Activated CD8-positive, alpha-beta memory T cell treated with anti-CD3 and anti-CD28 coated beads, Interleukin-2, amount 50 U/mL, for 24 hours (primary cell): Measurements from ENCODE around the gene MRGPRX3.
"Not testable (repeated sequence)": the region's sequence is repeated elsewhere in the genome, so short reads cannot be mapped to it uniquely, and the experiment has no call there.

Experiments
- DNase-seq: peaks from one replicate; pipeline ENCODE4 v3.0.0-alpha.2; 2020; ENCODE audit errors: extremely low read depth

Gene MRGPRX3

DNA sequence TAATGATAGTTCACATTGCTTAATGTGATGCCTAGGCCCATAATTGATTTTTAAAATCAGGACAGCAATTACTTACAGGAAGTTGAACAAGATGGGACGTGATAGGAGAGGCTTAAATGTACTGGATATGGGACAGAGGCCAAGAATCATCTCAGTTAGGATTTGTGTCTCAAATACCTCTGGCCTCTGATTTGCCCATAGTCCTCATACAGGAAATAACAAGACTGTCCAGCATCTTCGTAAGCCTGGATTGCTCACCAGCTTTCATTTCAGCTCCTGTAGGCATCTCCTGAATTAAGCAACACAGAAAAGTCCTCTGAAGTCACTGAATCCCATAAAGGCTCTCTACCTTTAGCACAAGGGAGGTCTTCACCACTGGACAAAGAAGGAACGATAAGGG lies at the start of gene MRGPRX3:
MRGPRX3 (plus strand) TSS at position 231 of the 400 bp plus-strand sequence. CDS start 4,632 bp downstream, outside the sequence.
- no peak for DNase-seq

DNA sequence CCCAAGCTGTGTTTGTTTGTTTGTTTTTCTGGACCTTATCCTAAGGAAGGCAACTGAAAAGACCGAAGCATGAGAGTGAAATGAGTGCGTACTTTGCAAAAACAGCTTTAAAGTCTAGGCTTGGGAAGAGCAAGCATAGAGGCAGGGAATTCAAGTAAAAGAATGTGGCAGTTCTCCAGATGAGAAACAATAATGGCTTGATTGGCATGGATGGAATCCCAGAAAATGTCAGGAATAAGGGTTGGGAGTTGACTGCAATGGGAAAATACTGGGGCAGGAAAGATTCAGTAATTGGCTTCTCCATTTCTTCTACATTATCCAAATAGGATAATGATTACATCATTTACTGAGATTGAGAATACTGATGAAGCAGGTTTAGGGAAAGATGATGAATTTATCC lies 44.0 kb upstream of the MRGPRX3 start:
- no peak for DNase-seq

DNA sequence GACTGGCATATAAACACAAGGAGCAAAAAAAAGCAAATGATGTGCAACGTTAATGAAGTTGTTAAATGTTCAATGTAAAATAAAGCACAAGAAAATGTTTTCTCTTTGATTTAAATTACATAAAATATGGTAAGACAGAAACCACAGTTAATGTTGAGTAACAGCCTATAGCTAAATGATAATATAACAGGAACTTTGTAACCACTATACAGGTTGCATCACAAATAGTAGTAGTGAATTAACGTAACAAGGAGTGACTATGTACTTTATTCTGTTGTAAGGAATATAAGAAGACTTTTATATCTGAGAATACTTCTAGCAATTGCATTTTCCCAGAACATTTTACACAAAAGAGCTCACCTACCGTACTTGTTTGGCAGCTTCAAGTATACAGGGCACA lies 43.4 kb upstream of the MRGPRX3 start:
- no peak for DNase-seq

DNA sequence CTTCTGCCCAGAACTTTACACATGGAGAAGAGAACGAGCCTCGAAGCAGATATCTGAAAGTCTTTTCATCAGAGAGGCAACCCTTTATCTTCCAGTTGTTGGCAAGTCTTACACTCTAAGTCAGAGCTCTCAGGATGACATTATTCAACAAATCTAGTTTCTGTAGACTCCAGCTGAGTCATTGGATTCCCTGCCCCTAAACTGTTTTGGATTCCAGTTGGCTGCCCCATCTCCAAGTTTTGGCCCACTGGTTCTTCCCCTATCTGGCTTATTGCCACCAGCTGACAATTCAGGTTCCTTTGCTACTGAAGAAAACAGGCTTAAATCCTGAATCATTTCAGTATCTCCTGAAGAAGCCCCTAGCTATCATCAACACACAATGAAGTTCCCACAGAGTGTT lies 40.6 kb upstream of the MRGPRX3 start:
- no peak for DNase-seq

DNA sequence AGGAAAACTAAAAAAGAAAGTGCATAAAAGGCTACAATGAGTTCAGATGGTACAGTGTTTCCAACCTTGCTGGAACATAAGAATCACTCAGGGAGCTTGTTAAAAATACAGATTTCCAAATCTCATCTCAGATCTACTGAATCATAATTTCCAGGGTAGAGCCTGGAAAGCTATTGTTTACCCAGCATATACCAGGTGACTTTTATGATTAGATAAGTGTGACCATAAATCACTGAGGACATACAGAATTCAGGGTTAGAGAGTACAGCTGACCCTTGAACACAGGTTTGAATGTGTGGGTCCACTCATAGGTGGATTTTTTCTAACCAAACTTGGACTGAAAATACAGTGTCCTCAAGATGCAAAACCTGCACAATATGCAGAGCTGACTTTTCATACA lies 38.4 kb upstream of the MRGPRX3 start:
- DNase-seq, result no peak

DNA sequence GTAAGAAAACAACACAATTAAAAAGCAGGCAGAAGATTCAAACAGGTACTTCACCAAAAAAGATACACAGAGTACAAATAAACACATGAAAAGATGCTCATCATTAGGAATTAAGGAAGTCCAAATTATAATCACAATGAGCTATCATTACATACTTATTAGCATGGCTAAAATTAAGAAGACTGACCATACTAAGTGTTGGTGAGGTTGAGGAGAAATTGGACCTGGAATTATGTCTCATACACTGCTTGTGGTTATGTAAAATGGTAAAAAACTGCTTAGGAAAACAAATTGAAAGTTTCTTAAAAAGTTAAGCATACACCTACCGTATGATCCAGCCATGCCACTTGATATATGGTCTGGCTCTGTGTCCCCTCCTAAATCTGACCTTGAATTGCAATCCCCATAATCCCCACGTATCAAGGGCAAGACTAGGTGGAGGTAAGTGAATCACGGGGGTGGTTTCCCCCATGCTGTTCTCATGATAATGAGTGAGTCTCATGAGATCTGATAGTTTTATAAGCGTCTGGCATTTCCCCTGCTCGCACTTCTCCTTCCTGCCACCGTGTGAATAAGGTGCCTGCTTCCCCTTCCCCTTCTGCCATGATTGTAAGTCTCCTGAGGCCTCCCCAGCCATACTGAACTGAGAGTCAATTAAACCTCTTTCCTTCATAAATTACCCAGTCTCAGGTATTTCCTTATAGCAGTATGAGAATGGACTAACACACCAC lies 31.3 kb upstream of the MRGPRX3 start:
- no peak for DNase-seq

DNA sequence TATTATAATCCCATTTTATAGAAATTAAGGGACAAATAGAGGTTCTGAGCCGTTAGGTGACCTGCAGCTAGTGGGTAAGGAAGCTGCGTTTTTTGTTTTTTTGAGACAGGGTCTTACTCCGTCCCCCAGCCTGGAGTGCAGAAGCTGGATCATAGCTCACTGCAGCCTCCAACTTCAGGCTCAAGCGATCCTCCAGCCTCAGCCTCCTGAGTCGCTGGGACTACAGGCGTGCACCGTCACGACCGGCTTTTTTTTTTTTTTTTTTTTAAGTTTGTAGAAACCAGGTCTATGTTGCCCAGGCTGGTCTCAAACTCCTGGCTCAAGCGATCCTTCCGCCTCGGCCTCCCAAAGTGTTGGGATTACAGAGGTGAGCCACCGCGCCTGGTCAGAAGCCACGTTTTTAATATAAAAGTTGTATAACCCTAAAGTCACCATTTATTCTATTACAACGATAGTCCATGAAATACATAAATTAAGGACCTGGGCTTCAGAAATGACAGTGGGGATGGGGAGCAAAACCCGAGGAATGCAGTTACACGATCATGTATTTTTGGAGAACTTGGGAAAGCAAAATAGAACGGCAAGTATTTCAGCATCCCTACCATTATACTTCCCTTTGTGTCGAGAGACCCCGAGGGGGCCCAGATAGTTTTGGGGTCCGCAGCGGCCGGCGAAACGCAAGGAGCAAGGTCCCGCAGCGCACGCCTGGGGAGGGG lies 27.1 kb upstream of the MRGPRX3 start:
- DNase-seq, result no peak

DNA sequence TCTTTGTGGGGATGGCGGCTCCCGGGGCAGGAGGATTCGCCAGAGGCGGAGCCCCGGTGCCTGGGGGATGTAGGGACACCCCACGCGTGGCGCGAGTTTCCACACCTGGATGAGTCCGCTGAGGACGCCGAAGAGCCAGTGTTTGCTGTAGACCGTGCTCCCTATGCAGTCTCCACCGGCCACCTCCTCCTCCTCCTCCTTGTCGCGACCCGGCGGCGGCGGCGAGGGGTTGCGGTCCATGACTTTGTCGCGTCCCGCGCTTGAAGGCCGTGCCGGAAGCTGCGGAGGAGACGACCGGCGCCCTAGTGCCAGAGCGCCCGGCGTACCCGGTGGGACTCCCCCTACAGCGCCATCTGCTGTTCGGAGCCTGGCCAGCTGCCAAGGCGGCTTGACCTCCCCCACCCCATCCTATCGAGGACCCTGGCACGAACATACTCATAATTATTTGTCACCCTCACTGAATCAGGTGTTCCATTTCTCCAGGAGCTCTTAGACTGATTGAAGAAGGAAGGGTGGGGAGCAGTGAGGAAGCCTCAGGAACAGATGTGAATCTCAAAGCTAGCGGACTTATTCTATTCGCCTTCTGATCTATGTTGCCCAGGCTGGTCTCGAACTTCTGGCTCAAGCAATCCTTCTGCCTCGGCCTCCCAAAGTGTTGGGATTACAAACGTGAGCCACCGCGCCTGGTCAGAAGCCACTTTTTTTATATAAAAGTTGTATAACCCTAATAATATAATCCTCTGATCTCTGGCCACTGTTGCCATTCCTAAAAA lies 26.4 kb upstream of the MRGPRX3 start, which contains the start of gene SAAL1:
SAAL1 (minus strand) TSS at position 281 of the 773 bp plus-strand sequence; CDS start at position 240, 41 bp downstream.
- DNase-seq, result peak; percentile 76

DNA sequence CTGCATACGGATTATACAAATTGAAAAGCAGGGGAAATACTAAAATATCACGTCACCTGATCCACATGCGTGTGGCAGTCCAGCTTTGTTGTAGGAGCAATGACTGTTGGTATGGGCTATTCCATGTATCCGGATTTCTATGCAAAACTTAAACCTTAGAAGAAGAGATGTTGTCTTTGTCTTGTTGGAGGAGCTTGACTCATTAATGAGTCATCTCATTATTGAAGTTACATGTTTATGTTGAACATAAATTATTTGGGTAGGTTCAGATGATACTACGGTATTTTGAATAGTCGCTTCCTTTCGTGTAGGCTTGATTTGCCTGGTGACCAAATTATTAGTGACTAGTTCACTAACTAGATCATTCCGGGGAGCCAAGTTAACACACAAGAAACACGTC lies 25.7 kb upstream of the MRGPRX3 start:
- DNase-seq, result no peak

DNA sequence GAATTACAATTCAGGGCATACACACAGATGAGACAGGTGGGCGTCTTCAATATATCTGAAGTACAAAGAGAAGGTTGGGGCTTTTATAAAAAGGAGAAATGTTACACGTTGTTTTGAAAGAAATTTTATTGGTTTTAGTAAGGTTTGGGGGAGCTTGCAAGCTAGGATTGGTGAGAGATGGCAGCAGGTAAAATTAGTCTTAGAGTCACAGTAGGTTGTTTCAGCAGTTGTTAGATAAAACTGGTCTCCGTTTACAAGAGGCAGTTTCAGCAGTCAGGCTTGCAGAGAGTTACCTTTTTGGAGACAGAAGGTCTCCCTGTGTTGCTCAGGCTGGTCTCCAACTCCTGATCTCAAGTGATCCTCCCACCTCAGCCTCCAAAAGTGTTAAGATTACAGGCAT lies 24.1 kb upstream of the MRGPRX3 start:
- no peak for DNase-seq

DNA sequence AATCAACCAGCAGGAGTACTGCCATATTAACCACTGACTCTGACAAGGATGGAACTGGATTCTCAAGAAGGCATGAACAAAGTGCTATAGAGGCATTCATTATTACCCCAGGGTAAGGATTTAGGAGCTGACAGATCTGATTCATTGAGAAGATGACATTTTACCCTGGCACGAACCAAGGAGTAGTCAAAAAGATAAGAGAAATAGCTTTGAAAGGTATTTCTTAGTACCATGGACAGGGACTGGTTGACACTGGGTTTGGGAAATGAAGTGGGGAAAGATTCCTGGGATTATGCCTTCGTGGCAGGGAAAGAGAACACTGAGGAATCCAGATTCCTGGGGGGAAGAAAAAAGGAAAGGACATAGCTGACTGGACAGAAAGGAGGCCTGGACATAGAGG lies 21.4 kb upstream of the MRGPRX3 start:
- DNase-seq, result no peak

DNA sequence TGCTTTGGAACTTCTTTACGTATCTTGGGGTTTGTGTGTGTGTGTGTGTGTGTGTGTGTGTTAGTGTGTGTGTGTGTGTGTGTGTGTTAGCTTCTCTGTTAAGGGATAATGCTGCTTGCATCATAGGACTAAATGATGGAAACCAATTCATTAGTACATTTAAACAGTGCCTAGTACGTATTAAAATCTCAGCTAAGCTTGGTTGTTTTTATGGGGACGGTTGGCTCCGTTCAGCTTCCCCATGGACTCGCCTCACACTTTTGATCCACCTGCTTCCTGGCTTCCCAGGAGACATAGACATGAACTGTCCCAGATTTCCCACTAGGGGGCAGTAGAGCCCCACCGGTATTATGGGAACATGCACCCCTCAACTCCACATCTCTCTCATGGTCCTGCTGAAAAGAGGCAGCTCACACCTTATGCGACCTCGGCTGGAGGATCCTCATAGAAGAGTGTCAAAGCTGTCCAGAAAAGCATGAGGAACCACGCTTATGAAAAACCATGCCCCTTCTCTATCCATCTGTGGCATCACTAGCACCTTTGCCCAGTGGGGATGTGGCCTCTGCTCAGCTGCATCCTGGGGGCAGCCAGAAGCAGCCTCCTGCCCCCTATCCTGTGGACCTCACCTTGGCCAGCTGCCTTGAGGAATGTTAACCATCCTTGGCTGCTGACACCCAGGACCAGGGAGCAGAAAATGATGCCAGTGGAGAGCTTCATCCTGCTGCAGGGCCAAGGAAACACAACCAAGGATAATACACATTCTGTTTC lies 16.8 kb upstream of the MRGPRX3 start:
- peak; percentile 29 for DNase-seq

DNA sequence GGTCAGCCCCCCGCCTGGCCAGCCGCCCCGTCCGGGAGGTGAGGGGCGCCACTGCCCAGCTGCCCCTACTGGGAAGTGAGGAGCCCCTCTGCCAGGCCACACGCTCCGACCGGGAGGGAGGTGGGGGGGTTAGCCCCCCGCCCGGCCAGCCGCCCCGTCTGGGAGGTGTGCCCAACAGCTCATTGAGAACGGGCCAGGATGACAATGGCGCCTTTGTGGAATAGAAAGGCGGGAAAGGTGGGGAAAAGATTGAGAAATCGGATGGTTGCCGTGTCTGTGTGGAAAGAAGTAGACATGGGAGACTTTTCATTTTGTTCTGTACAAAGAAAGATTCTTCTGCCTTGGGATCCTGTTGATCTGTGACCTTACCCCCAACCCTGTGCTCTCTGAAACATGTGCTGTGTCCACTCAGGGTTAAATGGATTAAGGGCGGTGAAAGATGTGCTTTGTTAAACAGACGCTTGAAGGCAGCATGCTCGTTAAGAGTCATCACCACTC lies 11.0 kb upstream of the MRGPRX3 start:
- DNase-seq, result not testable (repeated sequence)

DNA sequence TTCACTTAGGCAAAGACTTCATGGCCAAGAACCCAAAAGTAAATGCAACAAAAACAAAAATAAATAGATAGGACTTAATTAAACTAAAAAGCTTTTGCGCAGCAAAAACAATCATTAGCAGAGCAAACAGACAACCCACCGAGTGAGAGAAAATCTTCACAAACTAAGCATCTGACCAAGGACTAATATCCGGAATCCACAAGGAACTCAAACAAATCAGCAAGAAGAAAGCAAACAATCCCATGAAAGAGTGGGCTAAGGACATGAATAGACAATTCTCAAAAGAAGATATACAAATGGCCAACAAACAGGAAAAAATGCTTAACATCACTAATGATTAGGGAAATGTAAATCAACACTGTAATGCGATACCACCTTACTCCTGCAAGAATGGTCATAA lies 1.3 kb upstream of the MRGPRX3 start:
- not testable (repeated sequence) for DNase-seq

DNA sequence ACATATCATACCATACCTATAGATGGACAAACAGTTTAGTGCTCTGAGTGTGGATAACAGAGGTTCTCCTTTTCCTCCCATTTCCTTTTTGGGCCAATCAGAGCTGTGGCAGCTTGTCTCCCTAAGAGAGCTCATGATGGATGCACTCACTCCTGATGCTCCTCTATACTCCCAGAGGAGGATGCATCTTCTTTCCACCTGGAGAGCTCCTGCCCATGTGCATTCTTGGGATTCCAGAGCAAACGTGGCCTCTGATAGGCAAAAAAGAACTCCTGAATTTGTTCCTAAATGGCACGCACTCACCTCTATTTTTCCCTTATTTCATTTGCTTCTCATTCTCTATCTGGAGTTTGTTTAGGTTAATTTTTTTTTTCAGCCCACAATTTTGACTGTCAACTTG lies 2.9 kb downstream of the MRGPRX3 start:
- no peak for DNase-seq

DNA sequence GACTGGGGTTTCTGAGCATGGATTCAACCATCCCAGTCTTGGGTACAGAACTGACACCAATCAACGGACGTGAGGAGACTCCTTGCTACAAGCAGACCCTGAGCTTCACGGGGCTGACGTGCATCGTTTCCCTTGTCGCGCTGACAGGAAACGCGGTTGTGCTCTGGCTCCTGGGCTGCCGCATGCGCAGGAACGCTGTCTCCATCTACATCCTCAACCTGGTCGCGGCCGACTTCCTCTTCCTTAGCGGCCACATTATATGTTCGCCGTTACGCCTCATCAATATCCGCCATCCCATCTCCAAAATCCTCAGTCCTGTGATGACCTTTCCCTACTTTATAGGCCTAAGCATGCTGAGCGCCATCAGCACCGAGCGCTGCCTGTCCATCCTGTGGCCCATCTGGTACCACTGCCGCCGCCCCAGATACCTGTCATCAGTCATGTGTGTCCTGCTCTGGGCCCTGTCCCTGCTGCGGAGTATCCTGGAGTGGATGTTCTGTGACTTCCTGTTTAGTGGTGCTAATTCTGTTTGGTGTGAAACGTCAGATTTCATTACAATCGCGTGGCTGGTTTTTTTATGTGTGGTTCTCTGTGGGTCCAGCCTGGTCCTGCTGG lies 4.9 kb downstream of the MRGPRX3 start:
- no peak for DNase-seq

DNA sequence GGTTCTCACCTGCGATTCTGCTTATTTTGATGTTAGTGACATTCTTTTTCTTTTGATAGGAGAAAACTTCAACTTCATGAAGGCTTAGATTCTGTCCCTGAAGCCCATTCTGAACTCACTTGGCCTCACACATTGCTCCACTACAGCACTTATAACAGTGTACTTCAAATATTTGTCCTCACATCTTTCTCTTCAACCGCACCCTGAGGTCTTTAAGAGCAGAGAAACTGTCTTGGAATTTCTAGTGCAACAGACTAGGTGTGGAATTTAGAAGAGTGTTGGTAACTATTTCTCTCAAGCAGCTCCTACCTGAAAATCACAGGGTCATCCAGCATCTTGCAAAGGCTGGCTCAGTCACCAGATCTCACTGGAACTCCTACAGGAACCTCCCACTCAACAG lies 7.8 kb downstream of the MRGPRX3 start:
- DNase-seq, result no peak

DNA sequence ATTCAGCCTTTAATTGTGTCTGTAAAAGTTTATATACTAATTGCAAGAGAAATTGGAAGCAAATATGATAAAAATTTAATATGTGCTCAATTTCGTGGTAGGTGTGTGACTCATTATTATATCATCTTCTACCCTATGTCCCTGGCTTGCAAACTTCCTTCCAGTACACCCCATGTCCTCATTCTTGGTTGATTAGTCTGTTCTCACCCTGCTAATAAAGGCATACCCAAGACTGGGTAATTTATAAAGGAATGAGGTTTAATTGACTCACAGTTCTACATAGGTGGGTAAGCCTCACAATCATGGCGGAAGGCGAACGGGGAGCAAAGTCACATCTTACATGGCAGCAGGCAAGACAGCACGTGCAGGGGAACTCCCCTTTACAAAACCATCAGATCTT lies 11.9 kb downstream of the MRGPRX3 start:
- no peak for DNase-seq

DNA sequence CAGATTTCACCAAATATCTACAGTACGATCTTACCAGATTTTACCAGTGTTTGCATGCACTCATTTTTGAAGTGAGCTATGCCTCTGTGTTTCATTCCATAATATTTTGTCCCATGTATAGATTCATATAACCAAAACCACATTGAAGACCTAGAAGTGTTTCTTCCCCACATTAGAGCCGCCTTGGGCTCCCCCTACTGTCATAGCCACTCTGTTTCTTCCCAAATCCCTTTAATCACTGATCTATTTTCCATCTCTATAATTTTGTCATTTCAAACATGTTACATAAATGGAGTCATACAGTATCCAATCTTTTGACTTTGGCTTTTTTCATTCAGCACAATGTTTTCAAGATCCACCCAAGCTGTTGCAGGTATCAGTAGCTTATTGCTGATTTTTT lies 12.7 kb downstream of the MRGPRX3 start:
- DNase-seq, result no peak

DNA sequence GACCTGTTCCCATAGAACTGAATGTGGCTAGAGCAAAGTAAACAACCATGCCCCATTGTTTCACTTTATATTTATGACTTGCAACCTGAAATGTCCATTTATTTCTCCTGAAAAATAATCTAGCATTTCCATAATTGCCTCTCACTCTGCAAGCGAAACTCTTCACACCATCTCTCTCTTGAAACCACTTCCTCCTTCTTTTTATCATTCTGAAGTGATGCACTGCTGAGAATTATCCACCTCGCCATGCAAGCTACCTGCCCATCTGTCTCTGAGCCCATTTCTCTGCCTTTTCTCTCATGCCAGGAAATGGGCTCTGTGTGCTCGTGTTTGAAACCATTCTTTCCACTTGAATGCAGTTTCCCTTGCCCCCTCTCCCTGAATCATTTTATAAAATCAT lies 13.5 kb downstream of the MRGPRX3 start:
- no peak for DNase-seq

DNA sequence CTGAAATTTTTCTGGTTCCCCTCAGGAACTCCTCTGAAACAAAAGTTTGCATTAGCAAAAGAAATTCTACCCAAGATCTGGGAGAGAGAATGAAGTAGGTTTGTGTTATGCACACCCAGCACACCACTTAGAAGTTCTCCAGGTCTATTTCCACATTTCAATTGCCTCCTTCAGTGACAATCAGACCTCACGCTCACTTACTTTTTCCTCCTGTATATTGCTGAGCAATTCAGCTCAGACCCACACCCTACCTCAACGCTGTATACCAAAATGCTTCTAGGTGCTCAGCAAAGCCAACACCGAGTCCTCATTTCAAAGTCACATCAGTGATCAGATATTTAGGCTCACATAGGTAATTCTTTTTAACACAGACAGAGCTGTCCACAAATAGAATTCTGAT lies 19.2 kb downstream of the MRGPRX3 start:
- no peak for DNase-seq
